ENCODE data around the gene CCDC154. TPM values are rescaled to one million over a fixed set of nuclear protein-coding genes. Genes with fewer than 3 reads are reported as not detected.

The CCDC154 gene
- total RNA-seq, 1 donor from 2014 or later: 0.25 TPM

DNA sequence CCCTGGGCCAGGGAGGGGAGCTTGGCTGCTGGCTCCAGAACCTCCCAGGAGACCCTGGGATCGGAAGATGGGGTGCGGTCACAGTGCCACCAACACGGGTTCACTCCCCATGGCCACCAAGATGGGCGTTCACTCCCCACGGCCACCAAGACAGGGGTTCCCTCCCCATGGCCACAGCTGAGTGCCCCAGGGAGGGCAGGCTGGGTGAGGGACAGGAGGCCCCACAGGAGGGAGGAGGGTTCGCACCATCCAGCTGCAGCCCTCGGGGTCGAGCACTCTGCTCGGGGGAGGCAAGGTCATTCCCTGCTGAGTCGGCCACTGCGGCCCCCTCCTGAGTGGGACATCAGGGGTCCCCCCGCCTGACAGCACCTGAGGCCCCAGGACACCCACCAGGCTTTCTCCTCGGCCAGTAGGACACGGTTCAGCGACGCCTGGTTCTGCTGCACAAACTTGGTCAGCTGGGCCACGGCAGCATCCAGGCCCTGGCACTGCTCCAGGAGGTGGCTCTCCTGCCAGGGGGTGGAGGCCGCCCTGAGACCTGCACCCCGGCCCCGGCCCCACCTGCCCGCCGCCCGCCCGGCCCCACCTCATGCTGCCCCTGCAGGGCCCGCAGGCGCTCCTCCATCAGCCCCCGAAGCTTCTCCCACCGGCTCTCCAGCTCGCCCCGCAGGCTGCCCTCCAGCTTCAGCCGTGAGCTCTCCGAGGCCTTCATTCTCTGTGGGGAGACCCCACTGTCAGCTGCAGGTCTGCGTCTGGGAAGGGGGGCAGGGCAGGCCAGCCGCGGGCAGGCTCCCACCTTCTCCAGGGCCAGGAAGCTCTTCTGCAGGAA lies 5.9 kb downstream of the CCDC154 start:
- DNase-seq (ENCODE audit: low read depth): no peak

DNA sequence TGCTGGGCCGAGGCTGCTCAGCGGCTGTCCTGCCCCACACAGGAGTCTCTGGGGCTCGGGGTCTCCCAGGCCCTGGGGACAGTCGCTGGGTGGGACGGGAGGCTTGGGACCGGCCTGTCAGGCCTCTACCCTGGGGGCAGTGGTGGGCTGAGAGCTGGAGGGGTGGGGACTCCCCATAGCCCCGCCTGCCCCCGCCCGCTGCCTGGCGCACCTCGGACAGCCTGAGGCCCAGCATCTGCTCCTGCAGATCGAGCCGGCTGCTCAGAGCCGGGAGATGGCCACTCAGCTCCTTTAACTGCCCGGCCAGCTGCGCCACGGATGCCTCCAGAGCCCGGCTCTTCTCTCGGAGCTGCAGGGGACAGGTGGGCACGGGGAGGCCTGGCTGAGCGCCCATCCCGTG lies 6.8 kb downstream of the CCDC154 start:
- DNase-seq (ENCODE audit: low read depth): no peak

DNA sequence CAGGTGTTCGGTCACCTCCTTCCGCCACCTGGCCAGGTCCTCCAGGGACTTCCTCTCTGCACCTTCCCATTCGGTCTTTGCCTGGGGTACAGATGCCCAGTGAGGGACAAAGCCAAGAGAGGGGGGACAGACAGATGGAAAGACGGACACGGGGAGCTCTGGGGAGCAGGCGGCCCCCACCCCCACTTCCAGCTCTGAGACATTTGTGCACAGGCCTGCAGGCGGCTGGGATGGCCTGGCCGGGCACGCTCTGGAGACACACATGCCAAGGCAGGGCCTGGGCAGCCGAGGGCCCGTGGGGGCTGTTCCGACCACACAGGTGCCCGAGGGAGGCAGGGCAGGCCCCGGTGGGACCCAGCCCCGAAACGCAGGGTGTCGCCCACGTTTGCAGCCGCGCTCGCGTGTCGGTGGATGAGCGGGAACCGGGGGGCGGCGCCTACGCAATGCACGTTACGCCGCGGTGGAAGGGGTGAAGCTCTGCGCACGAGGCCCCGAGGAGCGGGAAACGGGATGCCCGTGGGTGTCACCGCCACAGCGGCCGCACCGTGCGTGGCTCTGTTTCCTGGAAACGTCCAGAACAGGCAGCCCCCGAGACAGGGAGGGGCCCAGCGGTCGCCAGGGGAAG lies 7.5 kb downstream of the CCDC154 start:
- DNase-seq (ENCODE audit: low read depth): no peak

DNA sequence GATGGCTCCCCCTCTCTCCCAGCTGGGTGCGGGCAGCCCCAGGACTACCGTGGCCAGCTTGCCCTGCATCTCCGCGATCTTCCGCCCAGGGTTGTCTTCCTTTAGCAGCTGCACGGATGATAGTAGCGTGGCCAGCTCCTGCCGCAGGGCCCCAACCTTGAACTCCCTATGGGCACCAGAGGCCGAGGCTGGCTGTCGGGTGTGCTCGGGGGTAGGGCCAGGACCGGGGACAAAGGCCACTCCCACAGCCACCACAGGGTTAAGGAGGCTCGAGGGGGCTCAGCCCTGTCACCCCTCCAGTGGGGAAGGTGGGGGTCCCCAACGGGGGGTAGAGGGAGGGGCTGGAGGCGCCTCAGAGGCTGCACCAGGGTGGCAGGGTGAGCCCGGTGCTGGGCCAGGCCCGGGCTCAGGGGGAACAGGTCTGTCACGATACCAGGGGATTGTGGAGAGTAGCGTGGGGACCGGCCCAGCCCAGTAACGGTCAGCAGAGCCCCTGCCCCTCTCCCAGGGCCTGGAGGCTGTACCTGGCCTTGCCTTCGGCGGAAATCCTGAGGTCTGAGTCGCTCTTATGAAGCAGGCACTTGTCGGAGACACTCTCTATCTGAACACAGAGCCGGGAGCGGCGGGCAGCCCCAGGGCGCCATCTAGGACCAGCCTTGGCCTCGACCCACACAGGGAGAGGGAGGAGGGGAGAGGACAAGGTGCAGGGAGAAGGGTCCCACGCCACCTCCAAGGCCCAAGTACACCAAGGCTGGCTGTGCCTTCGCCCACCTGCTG lies 8.2 kb downstream of the CCDC154 start:
- no peak for DNase-seq (ENCODE audit: low read depth)

DNA sequence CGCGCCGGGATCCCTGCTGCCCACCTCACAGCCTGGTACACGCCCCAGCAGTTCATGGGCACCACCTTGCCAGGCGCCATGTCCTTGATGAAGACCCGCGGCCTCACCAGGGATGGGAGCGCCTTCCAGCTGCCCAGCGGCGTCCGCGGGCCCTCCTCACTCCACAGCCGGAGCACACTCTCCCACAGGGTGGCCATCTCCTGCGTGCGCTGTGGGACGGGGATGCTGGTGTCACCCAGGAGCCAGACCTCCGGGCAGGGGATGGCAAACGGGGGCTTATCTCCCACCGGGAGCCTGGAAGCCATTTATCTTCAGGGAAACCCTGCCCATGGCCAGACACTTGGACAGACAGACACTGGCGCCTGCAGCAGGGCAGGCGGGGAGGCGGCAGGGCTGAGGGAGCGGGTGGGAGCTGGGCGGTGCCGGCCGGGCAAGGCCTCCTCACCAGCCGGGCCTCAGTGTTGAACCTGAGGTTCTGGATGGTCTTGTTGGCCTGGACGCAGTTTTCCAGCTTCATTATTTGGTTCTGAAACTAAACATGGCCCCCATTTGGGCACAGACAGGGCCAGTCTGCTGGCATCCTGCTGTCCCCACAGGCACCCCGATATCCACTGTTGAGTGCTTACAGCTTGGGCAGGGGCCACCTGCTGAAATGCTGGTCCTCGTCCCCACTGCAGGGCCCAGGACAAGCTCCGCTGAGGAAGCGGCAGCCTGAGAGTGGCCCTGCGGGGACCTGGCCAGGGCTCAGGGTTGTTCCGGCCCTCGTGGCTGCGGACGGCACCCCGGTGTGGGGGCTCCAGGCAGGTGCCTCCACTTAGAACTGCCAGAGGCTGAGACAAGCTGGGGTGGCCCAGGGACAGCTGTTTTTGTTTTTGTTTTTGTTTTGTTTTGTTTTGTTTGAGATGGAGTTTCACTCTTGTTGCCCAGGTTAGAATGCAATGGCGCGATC lies 9.4 kb downstream of the CCDC154 start:
- no peak for DNase-seq (ENCODE audit: low read depth)

DNA sequence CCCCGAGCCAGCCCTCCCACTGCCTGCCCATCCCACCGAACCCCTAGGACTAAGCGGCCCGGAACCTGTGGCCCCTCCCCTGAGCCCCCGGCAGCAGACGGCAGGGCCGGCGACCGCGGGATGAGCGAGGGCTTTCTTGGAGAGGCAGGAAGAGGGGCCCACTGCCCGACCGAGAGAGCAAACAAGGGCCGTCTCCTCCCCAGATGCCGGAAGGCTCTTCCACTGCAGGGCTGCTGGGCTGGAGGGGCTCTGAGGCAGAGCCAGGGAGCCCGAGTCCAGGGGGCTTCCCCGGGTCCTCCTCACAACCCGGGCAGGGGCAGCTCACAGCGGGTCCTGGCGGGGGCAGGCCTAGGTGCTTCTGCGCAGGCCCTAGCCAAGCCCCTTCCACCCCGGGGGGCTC lies 10.6 kb downstream of the CCDC154 start:
- no peak for DNase-seq (ENCODE audit: low read depth)

DNA sequence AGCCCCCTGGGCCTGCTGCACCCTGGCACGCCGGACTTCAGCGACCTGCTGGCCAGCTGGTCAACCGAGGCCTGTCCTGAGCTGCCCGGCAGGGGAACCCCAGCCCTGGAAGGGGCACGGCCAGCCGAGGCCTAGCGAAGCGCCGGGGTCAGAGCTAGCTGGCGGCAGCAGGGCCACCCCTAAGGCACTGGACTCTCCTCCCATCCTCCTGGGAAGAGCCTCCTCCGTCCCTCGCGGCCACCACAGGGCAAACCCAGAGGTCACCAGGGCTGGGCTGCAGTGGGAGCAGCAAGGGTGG lies 11.1 kb downstream of the CCDC154 start:
- no peak for DNase-seq (ENCODE audit: low read depth)

DNA sequence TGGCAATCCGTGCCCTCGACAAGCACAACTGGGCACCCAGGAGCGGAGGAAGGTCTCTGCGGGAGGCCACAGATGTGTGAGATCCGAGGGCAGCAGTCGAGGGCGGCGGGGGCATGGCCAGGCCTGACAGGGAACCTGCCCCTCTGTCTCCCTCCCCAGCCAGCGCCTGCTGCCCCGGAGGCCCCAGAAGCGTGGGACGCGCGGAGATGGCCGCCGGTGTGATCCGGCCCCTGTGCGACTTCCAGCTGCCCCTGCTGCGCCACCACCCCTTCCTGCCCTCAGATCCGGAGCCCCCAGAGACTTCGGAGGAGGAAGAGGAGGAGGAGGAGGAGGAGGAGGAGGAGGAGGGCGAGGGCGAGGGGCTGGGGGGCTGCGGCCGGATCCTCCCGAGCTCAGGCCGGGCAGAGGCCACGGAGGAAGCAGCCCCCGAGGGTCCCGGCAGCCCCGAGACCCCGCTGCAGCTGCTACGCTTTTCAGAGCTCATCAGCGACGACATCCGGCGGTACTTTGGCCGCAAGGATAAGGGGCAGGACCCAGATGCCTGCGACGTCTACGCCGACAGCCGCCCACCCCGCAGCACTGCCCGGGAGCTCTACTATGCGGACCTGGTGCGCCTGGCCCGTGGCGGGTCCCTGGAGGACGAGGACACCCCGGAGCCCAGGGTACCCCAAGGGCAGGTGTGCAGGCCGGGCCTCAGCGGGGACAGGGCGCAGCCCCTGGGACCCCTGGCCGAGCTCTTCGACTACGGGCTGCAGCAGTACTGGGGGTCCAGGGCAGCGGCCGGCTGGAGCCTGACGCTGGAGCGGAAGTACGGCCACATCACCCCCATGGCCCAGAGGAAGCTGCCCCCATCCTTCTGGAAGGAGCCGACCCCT lies 11.7 kb downstream of the CCDC154 start:
- DNase-seq (ENCODE audit: low read depth): no peak

DNA sequence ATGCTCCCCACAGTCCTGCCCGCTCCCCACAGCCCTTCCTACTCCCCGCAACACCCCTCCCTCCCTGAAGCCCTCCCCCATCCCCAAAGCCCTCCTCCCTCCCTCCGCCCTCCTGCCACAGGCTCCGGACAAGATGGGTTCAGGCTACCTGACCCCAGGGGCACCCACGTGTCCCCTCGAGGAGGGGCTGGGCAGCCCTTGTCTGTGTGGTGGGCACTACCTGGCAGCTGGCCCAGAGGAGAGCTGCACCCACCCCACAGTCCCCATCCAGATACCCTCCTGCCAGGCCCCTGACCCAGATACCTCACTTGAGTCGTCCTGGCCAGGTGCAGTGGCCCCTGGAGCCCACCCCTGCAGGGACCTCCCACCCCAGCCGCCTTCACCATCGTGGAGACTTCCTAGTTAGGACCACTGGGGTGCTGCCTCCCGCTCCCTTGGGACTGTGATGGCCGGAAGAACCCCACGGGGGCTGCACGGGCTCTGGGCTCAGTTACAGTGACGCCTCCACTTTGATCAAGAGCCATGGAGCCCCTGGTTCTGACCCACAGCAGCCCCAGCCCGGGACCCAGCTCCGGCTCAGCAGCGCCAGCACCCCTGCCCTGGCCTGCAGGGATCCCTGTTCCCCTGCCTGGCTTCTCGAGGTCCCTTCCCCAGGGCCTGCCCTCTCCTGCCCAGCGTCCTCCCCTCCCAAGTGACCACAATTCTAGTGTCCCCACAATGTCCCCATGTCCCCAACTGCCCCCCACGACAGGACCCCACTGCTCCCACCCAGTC lies 12.7 kb downstream of the CCDC154 start:
- no peak for DNase-seq (ENCODE audit: low read depth)

DNA sequence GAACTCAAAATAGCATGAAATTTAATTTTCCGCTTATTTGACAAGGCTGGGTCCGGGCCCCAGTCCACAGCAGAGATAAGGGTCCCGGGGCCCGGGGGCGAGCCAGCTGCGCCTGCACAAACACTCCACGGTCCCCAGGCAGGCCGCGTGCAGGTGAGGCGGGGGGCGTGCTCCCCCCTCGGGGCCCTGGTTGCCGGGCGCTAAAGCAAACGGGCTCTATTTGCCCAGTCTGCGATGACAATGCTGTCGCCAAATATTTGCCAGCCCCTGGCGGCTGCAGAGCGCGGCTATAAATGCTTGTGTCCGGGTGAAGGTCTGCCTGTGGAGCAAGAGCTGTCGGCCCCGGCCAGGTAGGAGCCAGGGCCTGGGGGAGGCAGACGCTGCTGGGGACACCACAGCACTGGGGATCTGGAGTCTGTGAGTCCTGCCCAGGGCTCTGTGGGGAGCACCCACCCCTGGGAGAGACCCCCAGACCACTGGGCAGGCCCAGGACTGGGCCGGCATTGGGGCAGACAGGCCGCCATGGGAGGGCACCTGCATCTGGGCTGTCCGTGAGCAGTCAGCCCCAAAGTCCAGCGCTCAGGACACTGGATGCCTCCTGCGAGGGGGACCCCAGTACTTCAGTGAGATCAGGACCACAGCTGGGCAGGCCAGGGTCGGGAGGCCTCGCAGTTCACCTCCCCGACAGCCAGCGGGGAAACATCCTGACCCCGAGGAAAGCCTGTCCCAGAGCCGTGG lies 13.4 kb downstream of the CCDC154 start, which contains the start of gene PERCC1:
Gene PERCC1 (plus strand): TSS at position 320 of the 738 bp plus-strand sequence. CDS start 1,516 bp downstream, outside the sequence.
- no peak for DNase-seq (ENCODE audit: low read depth)

DNA sequence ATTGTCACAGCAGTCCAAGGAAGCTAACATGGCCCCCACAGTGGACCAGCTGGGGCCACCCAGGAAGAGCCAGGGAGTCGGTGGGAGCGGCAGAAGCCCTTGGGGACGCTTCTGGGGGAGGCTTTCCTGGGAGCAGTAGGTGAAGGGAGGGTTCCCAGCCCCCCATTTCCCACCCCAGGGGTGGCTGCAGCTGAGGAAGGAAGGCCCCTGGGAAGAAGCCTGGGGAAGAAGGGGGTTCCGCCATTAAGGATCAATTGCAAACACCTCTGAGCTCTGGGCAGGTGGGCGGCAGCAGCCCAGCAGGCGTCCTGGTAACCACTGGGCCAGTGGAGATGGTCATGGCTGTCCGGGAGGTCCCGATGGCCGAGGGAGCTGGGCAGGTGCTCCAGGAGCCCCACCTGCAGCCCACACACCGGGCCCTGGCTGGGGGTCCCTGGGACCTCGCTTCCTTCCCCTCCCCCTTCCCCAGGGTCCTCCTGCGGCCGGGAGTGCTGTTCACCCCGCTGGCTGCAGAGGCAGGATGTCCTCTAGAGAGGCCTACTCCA lies 14.1 kb downstream of the CCDC154 start:
- no peak for DNase-seq (ENCODE audit: low read depth)

DNA sequence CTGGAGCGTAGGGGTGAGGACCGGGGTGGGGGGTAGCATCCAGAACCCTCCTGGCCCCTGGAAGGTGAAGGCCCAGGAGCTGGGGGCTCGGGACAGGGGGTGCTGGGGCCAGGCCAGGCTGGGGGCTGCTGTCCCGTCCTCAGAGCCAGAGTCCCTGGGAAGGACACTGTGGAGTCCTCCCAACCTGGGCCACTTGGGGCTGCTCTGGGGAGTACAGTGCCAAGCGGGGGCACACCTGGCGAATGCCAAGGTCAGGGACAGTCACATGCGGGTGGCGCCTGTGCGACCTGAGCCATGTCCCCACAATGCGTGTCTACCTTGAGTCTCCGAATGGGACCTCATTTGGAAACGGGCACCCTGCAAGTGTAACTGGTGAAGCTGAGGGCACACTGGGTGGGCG lies 14.7 kb downstream of the CCDC154 start:
- no peak for DNase-seq (ENCODE audit: low read depth)

DNA sequence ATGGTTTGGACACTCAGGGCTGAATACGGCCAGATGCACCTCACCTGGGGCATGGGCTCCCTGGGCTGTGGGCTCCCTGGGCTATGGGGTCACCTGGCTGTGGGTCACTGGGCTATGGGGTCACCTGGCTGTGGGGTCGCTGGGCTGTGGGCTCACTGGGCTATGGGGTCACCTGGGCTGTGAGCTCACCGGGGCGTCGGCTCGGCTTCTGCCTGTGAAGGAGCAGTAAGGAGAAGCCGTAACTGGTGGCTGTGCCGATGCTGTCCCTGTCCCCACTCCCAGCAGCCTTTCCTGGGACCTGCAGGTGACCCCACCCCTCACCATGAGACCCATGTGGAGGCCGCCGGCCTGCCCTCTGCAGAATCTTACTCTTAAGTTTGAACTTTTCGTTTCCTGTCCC lies 15.3 kb downstream of the CCDC154 start:
- no peak for DNase-seq (ENCODE audit: low read depth)

DNA sequence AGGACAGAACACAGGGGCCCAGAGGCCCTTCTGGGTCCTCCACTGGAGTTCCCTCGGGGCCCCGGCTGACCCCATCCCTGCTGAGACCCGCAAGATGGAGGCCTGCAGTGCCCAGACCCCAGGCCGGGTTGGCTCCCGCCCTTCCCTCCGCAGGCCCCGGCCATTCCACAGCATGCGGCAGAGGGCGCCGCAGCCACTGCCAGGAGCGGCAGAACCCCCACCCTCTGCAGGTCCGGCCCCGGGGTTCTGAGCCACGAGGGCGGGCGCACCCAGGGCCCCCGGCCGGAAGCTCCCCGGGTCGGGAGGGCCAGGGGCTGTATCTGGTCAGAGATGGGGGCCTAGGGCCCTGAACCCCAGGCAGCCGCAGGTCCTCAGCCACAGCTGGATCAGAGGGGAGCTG lies 15.8 kb downstream of the CCDC154 start:
- no peak for DNase-seq (ENCODE audit: low read depth)

DNA sequence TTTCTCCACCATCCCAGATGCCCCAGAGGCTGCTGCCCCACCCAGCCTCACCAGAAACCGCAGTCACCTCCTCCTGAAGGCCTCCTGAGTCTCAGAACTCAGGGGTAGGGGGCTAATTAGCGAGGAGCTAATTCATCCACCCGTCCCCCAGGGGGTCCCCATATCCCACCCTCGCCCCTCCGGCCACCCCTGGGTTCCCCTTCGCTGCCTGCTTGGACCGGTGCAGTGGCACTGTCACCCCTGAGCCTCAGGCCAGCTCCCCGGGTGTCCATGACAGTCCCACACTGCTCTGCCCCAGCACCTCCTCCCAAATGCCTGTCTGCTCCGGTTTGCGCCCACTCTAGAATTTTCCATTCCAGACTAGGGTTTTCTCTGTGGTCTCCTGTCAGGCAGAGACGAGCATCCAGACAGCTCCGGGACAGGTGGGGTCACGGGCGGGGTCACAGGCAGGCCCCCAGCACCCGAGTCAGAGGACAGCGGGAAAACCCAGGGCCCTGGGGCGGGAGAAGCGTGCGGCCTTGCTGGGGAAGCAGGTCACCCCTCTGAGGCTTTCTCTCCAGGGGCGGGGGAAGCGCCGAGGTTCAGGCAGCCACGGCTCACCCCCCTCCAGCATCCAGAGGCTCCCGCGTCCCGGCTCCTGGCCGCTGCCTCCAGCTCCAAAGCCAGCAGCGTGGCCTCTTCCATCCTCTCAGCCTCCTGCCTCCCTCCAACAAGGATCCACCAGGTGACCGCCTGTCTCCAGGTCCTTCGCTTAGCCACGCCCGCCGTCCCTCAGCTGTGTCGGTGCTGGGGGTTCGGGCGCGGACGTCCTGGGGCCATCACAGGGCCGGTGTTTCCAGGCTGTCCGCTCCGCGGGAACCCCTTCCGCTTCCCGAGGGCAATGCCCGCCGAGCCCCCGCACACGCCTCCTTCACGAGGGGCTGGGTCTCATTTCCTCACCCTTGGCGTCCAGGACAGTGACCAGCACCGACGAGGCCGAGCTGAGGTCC lies 16.6 kb downstream of the CCDC154 start:
- no peak for DNase-seq (ENCODE audit: low read depth)

DNA sequence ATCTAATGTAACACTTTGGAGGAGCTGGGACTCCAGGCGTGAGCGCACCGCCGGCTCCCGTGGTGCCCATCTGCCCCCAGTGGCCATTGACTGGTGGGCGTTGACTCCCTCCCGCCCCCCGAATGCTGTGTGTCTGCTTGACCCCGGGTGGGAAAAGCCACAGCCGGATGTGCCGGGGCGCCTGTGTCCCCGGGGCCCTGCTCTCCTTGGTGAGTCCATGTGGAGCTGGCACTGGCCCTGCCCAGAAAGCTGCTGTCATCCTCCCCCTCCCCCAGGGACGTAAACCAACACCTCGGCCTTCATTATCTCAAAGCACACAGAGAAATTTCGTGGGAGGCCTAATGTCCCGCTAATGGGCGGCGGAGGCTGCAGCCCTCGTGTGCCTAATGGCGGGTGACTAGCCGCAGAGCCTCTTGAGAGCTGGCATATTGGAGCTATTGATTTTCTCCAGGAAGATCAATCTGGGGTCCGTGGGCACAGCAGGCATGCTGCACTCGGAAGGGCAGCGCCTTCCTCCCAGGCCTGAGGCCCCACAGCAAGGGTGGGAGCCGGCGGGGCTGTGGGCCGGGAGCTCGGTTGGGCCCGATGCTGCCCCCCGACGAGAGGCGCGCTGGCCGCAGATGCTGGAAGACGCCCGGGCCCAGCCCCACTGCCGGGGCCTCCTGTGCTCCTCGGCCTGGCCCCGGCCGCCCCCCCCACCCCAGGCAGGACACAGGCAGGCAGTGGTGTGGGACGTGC lies 17.5 kb downstream of the CCDC154 start:
- DNase-seq (ENCODE audit: low read depth): no peak
